Measurements from ENCODE around the gene FOXA2.

- TF ChIP-seq TAF1 (IDR thresholded peaks at IDR 0.05; ENCODE audit: low read depth, low read length) (no peak), POLR2A (IDR thresholded peaks at IDR 0.05; ENCODE audit: low read depth, low read length) (no peak), POLR2AphosphoS5 (IDR thresholded peaks at IDR 0.05; ENCODE audit: low read depth, low read length) (no peak)
Observed at GRCh38 chr20:22560817-22561216, 23.6 kb downstream of the FOXA2 start.

All from GM12891 (cell line).